Left cardiac atrium (tissue), 4 donors: ENCODE results near the gene SCYL2. TPM values are rescaled to one million over a fixed set of nuclear protein-coding genes. Genes with fewer than 3 reads are reported as not detected.
A peak's percentile ranks its signal among the peaks of the same experiment; 100 is the strongest.

Experiments used
- ATAC-seq, 2 donors: fragments of 200-7000 bp; cut with Tn5 transposase; one replicate each; pipeline ENCODE4 v1.9.1; 2020; ENCODE audit warnings: mild to moderate bottlenecking in 2 of 2, moderate library complexity in 2 of 2
- DNase-seq: peaks from one replicate; pipeline ENCODE4 v3.0.0-alpha.2; 2020
- intact Hi-C, 2 donors: fragments of 100-400 bp; cut with DNase I; formaldehyde crosslinking; loops; one replicate each; pipeline versions ENCODE4 v1.14.1 to v1.15.1; 2022 to 2023
- total RNA-seq, 2 donors: library from RNA; stranded (reverse); fragmentation: NEBNext Ultra II Directional; extraction: Animal tissue kit (Norgen Biotek cat#: 25700); gene quantifications; one replicate each; pipeline ENCODE4 v1.2.1, GENCODE V29; 2021
- donor health status: DM: no; HTN: yes; CAD: no.
- donor health status: DM: no; HTN: yes; CAD: no; lungs with severe emphysema.
- donor health status: DM: yes; HTN: yes; CAD: no.
- donor health status: Dilated cardiomyopathy.

Gene SCYL2
- total RNA-seq, 2 donors from 2014 or later = 25.4 to 30.3 TPM

DNA sequence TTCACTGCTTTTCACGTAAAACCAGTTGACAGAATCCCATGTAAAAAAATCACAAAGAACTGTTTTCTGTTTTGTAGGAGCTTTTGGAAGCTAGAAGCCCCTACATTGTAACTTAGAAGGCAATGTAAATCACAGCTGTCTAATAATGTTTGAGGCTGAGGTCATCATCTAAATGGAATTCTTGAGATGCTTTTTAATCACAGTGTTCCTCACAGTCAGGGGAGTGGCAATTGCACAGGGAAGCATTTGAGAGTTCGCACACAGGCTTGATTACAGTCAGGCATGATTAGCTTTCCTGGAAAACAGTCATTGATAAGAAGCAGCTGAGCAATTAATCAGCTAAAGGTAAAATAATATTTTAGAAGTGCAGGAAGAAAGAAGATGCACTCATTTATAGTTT lies 92.8 kb downstream of the SCYL2 start:
- peak in 1 of 2 donors; percentile 32 for ATAC-seq
- DNase-seq = no peak
- intact Hi-C loops = no loop called here

DNA sequence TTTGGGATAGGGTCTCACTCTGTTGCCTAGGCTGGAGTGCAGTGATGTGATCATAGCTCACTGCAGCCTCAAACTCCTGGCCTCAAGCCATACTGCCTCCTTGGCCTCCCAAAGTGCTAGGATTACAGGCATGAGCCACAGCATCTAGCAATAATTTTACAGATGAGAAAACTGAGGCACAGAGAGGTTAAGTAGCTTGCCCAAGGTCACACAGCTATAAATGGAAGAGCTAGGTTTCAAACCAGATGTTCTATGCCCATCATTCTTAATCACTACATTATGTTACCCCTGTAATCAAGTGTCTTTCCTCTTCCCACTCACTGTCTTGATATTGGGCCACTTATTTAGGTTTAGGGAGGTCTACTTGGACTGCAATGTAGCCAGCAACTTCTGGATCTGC lies 93.5 kb downstream of the SCYL2 start:
- DNase-seq (no peak), ATAC-seq (no peak)
- intact Hi-C loops = no loop called here

DNA sequence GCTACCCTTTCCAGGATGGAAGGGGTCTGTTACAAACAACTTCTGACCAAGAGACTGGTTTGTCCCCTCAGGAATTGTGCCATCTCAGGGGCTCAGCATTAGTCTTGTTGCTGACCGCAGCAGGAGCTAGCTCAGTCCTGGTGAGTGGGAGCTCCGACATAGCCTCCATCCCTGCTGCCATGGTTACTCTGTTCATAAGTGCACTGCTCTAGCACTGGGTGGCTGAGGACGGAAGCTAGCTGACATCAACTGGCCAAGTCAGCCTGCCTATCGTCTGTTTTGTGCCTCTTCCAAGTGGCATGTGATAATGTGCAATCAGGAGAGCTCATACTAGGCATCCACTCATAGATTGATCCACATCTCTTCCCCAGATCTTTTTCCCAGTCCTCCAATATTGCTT lies 97.3 kb downstream of the SCYL2 start:
- no peak for DNase-seq
- intact Hi-C loops = no loop called here
- no peak for ATAC-seq

DNA sequence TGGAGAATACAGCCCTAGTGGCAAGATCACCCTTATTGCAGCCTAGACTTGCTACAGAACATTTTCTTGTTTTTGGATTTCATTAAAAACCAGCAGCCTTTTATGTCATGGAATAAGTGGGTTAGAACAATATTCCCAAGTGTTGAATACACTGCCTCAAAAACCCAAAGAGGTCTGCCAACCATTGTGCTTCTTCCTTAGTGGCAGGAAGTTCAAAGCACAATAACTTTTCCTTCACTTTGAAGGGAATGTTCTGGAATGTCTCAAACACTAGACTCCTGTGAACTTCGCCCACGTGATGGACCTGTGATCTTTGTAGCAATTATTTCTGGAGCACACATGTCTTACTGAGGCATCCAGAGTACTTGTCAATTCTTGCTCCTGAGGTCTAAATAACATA lies 98.4 kb downstream of the SCYL2 start:
- ATAC-seq = no peak
- DNase-seq = no peak
- intact Hi-C loops = no loop called here

DNA sequence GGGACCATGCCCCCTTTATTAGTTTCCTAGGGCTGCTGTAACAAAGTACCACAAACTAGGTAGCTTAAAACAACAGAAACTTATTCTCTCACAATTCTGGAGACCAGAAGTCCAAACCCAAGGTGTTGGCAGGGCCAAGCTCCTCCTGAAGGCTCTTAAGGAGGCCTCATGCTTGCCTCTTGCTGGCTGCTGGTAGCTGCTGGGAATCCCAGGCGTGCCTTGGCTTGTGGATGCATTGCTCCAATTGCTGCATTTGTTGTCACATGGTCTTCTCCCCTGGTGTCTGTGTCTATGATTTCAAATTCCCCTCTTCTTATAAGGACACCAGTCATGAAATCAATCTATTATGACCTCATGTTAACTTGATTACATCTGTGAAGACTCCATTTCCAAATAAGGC lies 101.1 kb downstream of the SCYL2 start:
- intact Hi-C loops = no loop called here
- DNase-seq (no peak), ATAC-seq (no peak)

DNA sequence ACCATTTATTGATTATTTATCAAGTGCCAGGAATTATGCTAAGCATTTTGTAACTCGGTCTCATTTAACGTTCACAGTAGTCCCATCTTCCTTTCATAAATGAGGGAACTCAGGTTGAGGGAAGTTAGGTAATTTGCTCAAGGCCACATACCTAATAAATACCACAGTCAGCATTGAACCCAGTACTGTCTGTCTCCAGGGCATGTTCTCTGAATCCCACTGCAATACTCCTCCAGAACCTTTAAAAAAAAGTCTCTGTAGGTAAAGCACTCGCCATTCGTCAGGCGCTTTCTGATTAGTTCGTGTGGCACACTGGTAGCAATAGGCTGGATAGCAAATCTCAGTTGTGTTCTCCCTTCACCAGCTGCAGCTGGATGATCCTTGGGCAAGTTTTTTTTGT lies 104.2 kb downstream of the SCYL2 start:
- ATAC-seq (no peak), DNase-seq (no peak)
- intact Hi-C loops = no loop called here

DNA sequence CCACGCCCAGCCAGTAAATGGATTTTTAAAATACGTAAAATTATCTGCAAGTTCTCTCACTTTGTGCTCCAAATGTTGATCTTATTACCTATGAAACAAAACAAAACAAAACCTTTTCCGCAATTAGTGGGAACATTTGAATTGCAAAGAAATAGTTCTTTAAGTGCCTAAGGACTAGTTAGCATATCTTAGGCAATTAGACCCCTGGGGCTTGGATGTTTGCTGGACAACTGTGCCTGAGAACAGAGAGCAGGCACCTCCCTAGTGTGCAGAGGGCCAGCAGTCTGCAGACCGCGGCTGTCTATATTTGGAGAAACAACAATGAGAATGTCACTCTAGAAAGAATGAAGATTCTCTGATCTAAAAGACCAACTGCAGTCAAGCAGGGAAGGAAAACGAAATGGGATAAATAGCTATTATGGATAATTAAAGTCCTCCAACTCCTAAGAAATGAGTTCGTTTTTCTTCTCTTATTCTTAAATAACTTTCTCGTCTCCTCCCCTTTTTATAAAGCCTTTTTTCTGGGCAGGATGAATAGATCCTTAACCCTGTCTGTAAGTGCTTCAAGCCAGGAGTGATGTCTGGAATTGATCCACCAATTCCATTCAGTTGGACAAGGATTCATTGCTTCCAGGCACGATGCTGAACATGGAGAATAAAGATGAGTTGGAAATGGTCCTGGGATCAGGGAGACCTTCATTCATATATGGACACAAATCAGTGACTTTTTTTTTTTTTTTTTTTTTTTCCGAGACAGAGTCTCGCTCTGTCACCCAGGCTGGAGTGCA lies 106.1 kb downstream of the SCYL2 start:
- DNase-seq = no peak
- intact Hi-C loops = no loop called here
- ATAC-seq = no peak

DNA sequence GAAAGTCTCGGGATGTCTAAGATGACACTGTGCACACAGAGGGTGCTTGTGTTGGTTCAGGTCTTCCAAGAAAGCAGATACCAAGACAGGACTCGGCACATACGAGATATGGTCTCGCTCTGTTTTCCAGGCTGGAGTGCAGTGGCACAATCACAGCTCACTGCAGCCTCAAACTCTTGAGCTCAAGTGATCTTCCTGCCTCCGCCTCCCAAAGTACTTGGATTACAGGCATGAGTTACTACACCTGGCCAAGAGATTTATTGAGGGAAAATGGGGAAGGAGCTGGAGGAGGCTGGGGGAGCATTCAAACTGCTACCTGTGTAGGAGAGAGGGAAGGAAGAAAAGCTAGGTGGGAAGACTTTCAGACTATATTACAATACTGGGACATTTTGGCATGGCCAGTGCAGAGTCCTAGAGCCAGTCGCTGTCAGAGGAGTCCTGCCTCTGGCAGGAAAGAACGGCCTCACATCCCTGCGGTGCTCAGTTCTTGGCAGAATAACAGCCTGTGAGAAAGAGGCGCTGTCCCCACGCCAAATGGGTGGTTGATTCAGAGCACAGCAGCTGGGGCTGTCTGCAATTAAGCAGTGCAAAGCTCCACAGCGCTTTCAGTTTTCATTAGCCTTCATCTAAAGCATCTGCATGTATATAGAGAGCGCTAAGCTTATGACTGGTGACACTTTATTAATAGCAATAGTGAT lies 108.2 kb downstream of the SCYL2 start:
- intact Hi-C loops = no loop called here
- DNase-seq (peak; percentile 73), ATAC-seq (peak; percentile 95 to 96)

DNA sequence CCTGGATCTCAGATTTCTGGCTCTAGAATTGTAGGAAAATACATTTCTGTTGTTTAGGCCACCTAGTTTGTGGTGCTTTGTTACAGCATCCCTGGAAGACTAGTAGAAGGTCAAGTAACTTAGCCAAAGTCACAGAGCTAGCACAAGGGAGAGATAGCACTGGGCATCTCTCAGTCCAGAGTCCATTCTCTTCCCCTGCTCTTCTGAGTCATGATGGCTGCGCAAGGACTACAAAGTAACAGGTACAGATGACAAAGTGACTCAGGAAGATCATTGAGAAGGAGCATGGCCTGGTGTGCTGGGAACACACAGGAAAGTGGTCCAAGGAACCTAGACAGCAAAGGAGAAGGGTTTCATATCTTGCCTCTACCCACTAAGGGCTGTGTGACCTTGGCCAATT lies 109.2 kb downstream of the SCYL2 start:
- intact Hi-C loops = no loop called here
- no peak for ATAC-seq
- no peak for DNase-seq

DNA sequence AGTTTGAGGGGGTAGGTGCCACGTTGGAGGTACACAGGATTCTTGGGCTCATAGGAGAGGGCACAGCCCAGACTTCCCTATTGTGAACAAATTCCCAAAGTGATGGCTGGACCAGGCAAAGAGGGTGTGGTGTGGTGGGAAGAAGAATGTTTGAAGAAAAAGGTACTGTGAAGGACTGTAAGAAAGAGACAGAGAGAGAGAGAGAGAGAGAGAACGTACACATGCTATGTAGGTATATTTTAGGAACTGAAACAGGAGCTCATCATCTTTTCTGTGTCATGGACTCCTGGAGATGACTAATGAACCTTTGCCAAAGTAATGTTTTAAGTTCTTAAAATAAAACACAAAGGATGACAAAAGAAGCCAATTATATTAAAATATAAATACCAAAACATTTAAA lies 114.4 kb downstream of the SCYL2 start:
- no peak for DNase-seq
- no peak for ATAC-seq
- intact Hi-C loops = no loop called here

DNA sequence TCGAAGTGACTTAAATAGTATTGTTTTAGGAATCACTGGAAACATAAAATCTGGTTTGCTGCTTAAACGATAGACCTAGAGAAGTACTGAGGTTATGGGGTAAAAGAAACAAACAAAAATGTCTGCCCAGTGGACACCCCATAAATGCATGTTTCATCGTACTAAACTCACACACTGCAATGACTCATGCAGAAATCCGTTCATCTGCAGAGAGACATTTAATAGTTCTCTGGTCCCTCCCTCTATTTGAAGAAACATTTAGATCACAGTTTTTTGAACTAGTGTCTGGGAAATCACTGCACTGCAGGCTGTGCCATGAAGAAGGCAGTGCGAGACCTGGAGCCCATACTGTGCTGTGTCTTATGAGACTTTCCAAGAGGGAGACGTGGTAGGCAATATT lies 115.4 kb downstream of the SCYL2 start:
- intact Hi-C loops = no loop called here
- DNase-seq (no peak), ATAC-seq (no peak)

DNA sequence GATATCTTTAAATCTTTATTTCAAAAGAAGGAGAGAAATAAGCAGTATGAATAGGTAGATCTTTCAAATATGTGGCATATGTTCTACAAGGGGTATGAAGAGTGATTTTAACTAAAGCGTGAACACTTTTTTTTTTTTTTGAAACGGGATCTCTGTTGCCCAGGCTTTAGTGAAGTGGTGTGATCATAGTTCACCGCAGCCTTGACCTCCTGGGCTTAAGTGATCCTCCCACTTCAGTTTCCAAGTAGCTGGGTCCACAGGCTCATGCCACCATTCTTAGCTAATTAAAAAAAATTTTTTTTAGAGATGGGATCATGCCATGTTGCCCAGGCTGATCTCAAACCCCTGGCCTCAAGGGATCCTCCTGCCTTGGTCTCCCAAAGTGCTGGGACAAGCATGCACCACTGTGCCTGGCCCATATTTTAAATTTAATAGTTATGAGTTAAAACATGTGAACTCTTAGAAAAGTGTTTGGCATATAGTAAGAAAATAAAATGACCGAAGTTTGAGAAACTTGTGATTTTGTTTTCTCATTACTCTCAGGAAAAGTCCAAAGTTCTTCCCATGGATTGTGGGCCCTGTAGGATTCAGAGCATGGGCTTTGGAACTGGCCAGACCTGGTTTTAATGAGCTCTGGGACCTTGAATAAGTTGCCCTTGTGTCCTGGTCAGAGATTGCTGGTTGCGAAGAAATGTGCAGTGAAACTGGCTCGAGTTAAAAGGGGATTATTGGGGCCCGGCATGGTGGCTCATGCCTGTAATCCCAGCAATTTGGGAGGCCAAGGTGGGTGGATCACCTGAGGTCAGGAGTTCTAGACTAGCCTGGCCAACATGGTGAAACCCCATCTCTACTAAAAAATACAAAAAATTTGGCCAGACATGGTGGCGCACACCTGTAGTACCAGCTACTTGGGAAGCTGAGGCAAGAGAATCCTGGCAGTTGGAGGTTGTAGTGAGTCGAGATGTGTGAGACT lies 116.9 kb downstream of the SCYL2 start:
- no peak for ATAC-seq

DNA sequence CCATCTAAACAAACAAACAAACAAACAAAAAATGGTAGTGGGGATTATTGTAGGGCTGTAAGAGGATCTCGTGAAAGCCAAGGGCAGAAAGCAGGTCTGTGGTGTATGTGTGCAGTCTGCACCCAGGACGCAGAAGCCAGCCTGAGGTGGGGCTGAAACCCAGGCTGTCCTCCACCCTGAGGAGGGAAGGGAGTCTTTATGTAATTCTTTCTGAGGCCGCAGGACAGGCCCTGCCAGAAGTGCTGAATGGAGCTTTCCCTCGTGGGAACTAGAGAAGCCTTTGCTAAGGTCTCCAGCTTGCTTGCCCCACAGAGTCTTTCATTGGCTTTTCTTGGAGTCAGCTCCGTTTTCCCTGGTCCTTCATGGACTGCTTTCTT lies 117.6 kb downstream of the SCYL2 start:
- ATAC-seq (no peak), DNase-seq (no peak)
- intact Hi-C loops = no loop called here

More for the DNA sequence above, 116.9 kb downstream of the SCYL2 start:
- no peak for DNase-seq
- intact Hi-C loops = no loop called here

DNA sequence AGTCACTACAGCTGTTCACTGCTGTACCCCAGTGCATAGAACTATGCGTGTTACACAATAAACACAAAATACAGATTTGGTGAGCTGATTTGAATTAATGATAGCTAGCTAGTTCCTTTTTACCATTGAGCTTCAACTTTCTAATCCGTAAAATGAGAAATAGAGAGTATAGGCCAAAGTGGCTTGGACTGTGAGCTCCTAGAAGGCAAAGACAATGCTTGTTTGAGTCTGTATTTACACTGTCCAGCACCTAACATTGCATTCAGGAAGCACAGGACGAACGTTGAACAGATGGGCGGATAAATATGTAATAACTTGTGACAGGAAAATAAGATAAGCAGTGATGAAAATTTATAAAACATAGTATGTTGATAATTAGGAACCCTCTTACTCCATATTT lies 121.4 kb downstream of the SCYL2 start:
- DNase-seq (no peak), ATAC-seq (no peak)
- intact Hi-C loops = no loop called here

Other genes starting within 250 kb of the SCYL2 start
- 10 to 100 TPM; 13.5 to 19.4 TPM for gene BLTP3B, start 124.3 kb upstream of the SCYL2 start, total RNA-seq
- 10 to 100 TPM; 19.7 to 24.3 TPM for gene ACTR6, start 66.4 kb upstream of the SCYL2 start, total RNA-seq
- under 1 TPM; 0.53 to 0.55 TPM for gene DEPDC4, start 98 bp upstream of the SCYL2 start, total RNA-seq
- gene SLC17A8, start 89.9 kb downstream of the SCYL2 start, total RNA-seq = not detected
- gene NR1H4, start 206.7 kb downstream of the SCYL2 start, total RNA-seq = not detected